Panc1 (cell line): ENCODE results near the gene WDR93. TPM values are rescaled to one million over a fixed set of nuclear protein-coding genes. Genes with fewer than 3 reads are reported as not detected.

Experiments used
- ATAC-seq: fragments of 200-7000 bp; cut with Tn5 transposase; 2 replicates; pipeline ENCODE4 v1.9.1; 2020; ENCODE audit warnings: mild to moderate bottlenecking, moderate library complexity
- BruUV-seq: library from RNA; stranded (reverse); fragments of 400-500 nt; replicated peaks from 2 replicates; lab custom pipeline; 2021; lab: Mats Ljungman, UMichigan
- CTCF ChIA-PET: fragments of 300-600 bp; sonication (Branson Sonifier 250); formaldehyde crosslinking; loops from one replicate; lab custom pipeline; 2022; ENCODE audit warnings: antibody characterized with exemption; lab: Charles Lee
- POLR2A ChIA-PET: fragments of 300-600 bp; sonication (Branson Sonifier 250); formaldehyde crosslinking; loops from one replicate; lab custom pipeline; 2022; ENCODE audit warnings: antibody characterized with exemption; lab: Charles Lee
- DNase-seq: peaks from one replicate; pipeline ENCODE4 v3.0.0-alpha.2; 2010; ENCODE audit warnings: low read depth, low spot score
- H3K27ac ChIP-seq: 2 replicates; pipeline ENCODE4 v1.5.1; 2011; ENCODE audit warnings: mild to moderate bottlenecking, low read length, inconsistent platforms
- H3K27me3 ChIP-seq: fragments of 200-500 bp; sonication (Bioruptor generic); 2 replicates; pipeline ENCODE4 v1.6.0; 2014; ENCODE audit warnings: low read length, inconsistent platforms; ENCODE audit not compliant: control insufficient read depth, insufficient read depth
- H3K36me3 ChIP-seq: fragments of 200-500 bp; sonication (Bioruptor generic); 2 replicates; pipeline ENCODE4 v1.5.1; 2014; ENCODE audit warnings: inconsistent platforms, mild to moderate bottlenecking, low read length, moderate library complexity; ENCODE audit not compliant: control insufficient read depth, insufficient read depth
- H3K4me1 ChIP-seq: 2 replicates; pipeline ENCODE4 v1.5.1; 2011; ENCODE audit warnings: inconsistent platforms, mild to moderate bottlenecking, low read length, moderate library complexity; ENCODE audit not compliant: control insufficient read depth, insufficient read depth
- H3K4me3 ChIP-seq, 2 experiments: 2 replicates each; pipeline ENCODE4 v1.5.1; 2011 to 2012; ENCODE audit warnings: low read depth in 2 of 2, low read length in 2 of 2, mild to moderate bottlenecking in 2 of 2, inconsistent platforms in 1 of 2, moderate library complexity in 1 of 2
- H3K9me3 ChIP-seq: fragments of 200-500 bp; sonication (Bioruptor generic); 2 replicates; pipeline ENCODE4 v1.5.1; 2014; ENCODE audit warnings: low read depth, mild to moderate bottlenecking, inconsistent platforms, low read length, moderate library complexity; ENCODE audit not compliant: control insufficient read depth, insufficient read depth
- CTCF ChIP-seq: fragments of 450-650 bp; IDR thresholded peaks from 2 replicates; pipeline ENCODE4 v1.5.1; 2017; ENCODE audit warnings: mild to moderate bottlenecking
- POLR2AphosphoS5 ChIP-seq: IDR thresholded peaks from 2 replicates; pipeline ENCODE4 v1.6.1; 2012; ENCODE audit warnings: mild to moderate bottlenecking, low read depth, low read length, moderate library complexity
- REST ChIP-seq, 2 experiments: IDR thresholded peaks; 2 replicates each; pipeline ENCODE4 v1.6.1; 2011 to 2012; ENCODE audit warnings: low read depth in 2 of 2, control low read depth in 1 of 2, low read length in 1 of 2, mild to moderate bottlenecking in 1 of 2, moderate library complexity in 1 of 2; ENCODE audit not compliant: insufficient read depth in 1 of 2
- SIN3A ChIP-seq: IDR thresholded peaks from 2 replicates; pipeline ENCODE4 v1.6.1; 2012; ENCODE audit warnings: low read depth, mild to moderate bottlenecking, low read length, moderate library complexity, borderline replicate concordance; ENCODE audit not compliant: insufficient read depth
- TCF7L2 ChIP-seq: IDR thresholded peaks from 2 replicates; pipeline ENCODE4 v1.6.1; 2011; ENCODE audit warnings: mild to moderate bottlenecking, low read depth, low read length, inconsistent platforms
- in situ Hi-C: cut with HindIII; loops from 2 replicates; pipeline ENCODE4 v1.10.0; 2016; ENCODE audit warnings: low sequenced_read_pairs, low pct_unique_long_range_greater_than_20kb
- intact Hi-C: fragments of 100-400 bp; cut with micrococcal nuclease; formaldehyde crosslinking; loops from one replicate; pipeline ENCODE4 v1.10.0; 2022; ENCODE audit not compliant: unreplicated experiment
- total RNA-seq: library from RNA; stranded (reverse); gene quantifications from one replicate; pipeline ENCODE4 v1.2.1, GENCODE V29; 2021; ENCODE audit not compliant: unreplicated experiment

The WDR93 gene
- total RNA-seq, 1 experiment from 2014 or later, result 0.18 TPM

- ChIA-PET CTCF (no interaction called here), POLR2A (no interaction called here)
- H3K4me1 ChIP-seq, result peaks cover 5% of the 10 kb centered on the region
- intact Hi-C loops (loop anchor here (10.0 kb wide), 1 partner anchor 330 kb away; no protein-coding TSS in a partner anchor), in situ Hi-C loops (no loop called here)
- no TSS peak for BruUV-seq
- H3K27ac ChIP-seq, result no peak overlapping the region
- DNase-seq (no peak), ATAC-seq (no peak)
- no peak overlapping the region for H3K4me3 ChIP-seq
- no peaks in the 10 kb centered on the region for H3K9me3 ChIP-seq
- H3K36me3 ChIP-seq, result no peaks in the 10 kb centered on the region
- TF ChIP-seq REST (IDR thresholded peaks at IDR 0.05; ENCODE audit: insufficient read depth in 1 of 2, low read depth in 2 of 2, low read length in 1 of 2), result no peak
- no peak for TF ChIP-seq CTCF
- TF ChIP-seq TCF7L2, result no peak
- TF ChIP-seq SIN3A, result no peak
- TF ChIP-seq POLR2AphosphoS5, result no peak
- H3K27me3 ChIP-seq, result no peaks in the 10 kb centered on the region
Observed at GRCh38 chr15:89745131-89745530, 54.5 kb downstream of the WDR93 start.

GRCh38 chr15:89745768-89746167 lies 55.2 kb downstream of the WDR93 start:
- Histone ChIP-seq H3K27ac (no peak overlapping the region), H3K9me3 (no peaks in the 10 kb centered on the region), H3K4me1 (peaks cover 5% of the 10 kb centered on the region), H3K27me3 (no peaks in the 10 kb centered on the region), H3K36me3 (no peaks in the 10 kb centered on the region), H3K4me3 (no peak overlapping the region)
- TF ChIP-seq SIN3A, result no peak
- no peak for TF ChIP-seq CTCF
- no peak for TF ChIP-seq REST (IDR thresholded peaks at IDR 0.05; ENCODE audit: insufficient read depth in 1 of 2, low read depth in 2 of 2, low read length in 1 of 2)
- TF ChIP-seq TCF7L2, result no peak
- no peak for TF ChIP-seq POLR2AphosphoS5
- POLR2A ChIA-PET, result no interaction called here
- DNase-seq (no peak), ATAC-seq (no peak)
- in situ Hi-C loops, result no loop called here
- BruUV-seq, result no TSS peak
- CTCF ChIA-PET, result no interaction called here
- intact Hi-C loops, result loop anchor here (10.0 kb wide), 1 partner anchor 329 kb away; no protein-coding TSS in a partner anchor
